Keratinocyte (primary cell): ENCODE results near the gene C4orf17. TPM values are rescaled to one million over a fixed set of nuclear protein-coding genes. Genes with fewer than 3 reads are reported as not detected.

Experiments used
- DNase-seq: peaks from one replicate; pipeline ENCODE4 v3.0.0-alpha.2; 2011; ENCODE audit warnings: low read depth, missing footprints, low spot score
- FAIRE-seq: peaks from 2 replicates; lab custom pipeline; 2011; peaks lifted over from hg19 to GRCh38; lab: Jason Lieb, UNC
- H2AFZ ChIP-seq: 2 replicates; pipeline ENCODE4 v1.6.0; 2012; ENCODE audit warnings: low read length, control low read depth, inconsistent platforms; ENCODE audit not compliant: control insufficient read depth
- H3K27ac ChIP-seq: 2 replicates; pipeline ENCODE4 v1.5.1; 2011; ENCODE audit warnings: low read length; ENCODE audit not compliant: control insufficient read depth, insufficient read depth
- H3K27me3 ChIP-seq: 3 replicates; pipeline ENCODE4 v1.6.0; 2011; ENCODE audit warnings: low read length; ENCODE audit not compliant: control insufficient read depth, insufficient read depth; ENCODE audit errors: extremely low read depth
- H3K36me3 ChIP-seq, 2 experiments: 2 replicates in 1 of 2; 3 replicates in 1 of 2; pipeline ENCODE4 v1.5.1; 2011; ENCODE audit warnings: low read length in 2 of 2, mild to moderate bottlenecking in 1 of 2; ENCODE audit not compliant: control insufficient read depth in 2 of 2, insufficient read depth in 2 of 2; ENCODE audit errors: extremely low read depth in 1 of 2
- H3K4me1 ChIP-seq: 3 replicates; pipeline ENCODE4 v1.5.1; 2011; ENCODE audit warnings: low read length; ENCODE audit not compliant: control insufficient read depth, insufficient read depth; ENCODE audit errors: extremely low read depth
- H3K4me2 ChIP-seq: 3 replicates; pipeline ENCODE4 v1.6.0; 2011; ENCODE audit warnings: low read depth, low read length; ENCODE audit not compliant: control insufficient read depth, insufficient read depth; ENCODE audit errors: extremely low read depth
- H3K4me3 ChIP-seq, 3 experiments: fragments of 200-600 bp in 1 of 3; sonication (generic) in 1 of 3; 2 replicates in 2 of 3; 3 replicates in 1 of 3; pipeline ENCODE4 v1.5.1; 2011 to 2016; ENCODE audit warnings: low read length in 3 of 3, mild to moderate bottlenecking in 3 of 3, control low read depth in 2 of 3, inconsistent platforms in 1 of 3, low read depth in 1 of 3, mixed read lengths in 1 of 3, mixed run types in 1 of 3, moderate library complexity in 1 of 3; ENCODE audit not compliant: control insufficient read depth in 2 of 3, insufficient read depth in 2 of 3; ENCODE audit errors: extremely low read depth in 1 of 3
- H3K79me2 ChIP-seq: 2 replicates; pipeline ENCODE4 v1.6.0; 2012; ENCODE audit warnings: low read length; ENCODE audit not compliant: control insufficient read depth, insufficient read depth
- H3K9ac ChIP-seq: 3 replicates; pipeline ENCODE4 v1.6.0; 2011; ENCODE audit warnings: low read length; ENCODE audit not compliant: control insufficient read depth, insufficient read depth; ENCODE audit errors: extremely low read depth
- H3K9me1 ChIP-seq: 3 replicates; pipeline ENCODE4 v1.6.0; 2011; ENCODE audit warnings: low read length; ENCODE audit not compliant: control insufficient read depth, insufficient read depth; ENCODE audit errors: extremely low read depth
- H3K9me3 ChIP-seq: 2 replicates; pipeline ENCODE4 v1.5.1; 2012; ENCODE audit warnings: low read depth, low read length; ENCODE audit not compliant: control insufficient read depth
- H4K20me1 ChIP-seq: 3 replicates; pipeline ENCODE4 v1.6.0; 2011; ENCODE audit warnings: low read length; ENCODE audit not compliant: control insufficient read depth, insufficient read depth; ENCODE audit errors: extremely low read depth
- EZH2 ChIP-seq: IDR thresholded peaks from one replicate; pipeline ENCODE4 v1.6.1; 2012; ENCODE audit warnings: inconsistent platforms, mild to moderate bottlenecking, low read length, moderate library complexity
- dilution Hi-C: fragments of 300-500 bp; cut with MboI; formaldehyde crosslinking; loops from one replicate; pipeline ENCODE4 v1.7.0; 2020; ENCODE audit warnings: low sequenced_read_pairs; ENCODE audit not compliant: extremely low pct_ligation_motif_present
- polyA plus RNA-seq, 5 experiments: library from polyadenylated mRNA; depleted of rRNA in 3 of 5; stranded (reverse) in 3 of 5; stranded (forward) in 1 of 5; unstranded in 1 of 5; fragments of >200 nt; gene quantifications; 1 replicate in 1 of 5; 2 replicates in 3 of 5; 3 replicates in 1 of 5; pipeline versions ENCODE4 v1.2.1 to v1.2.3, GENCODE V29; 2011 to 2012; ENCODE audit warnings: missing spikeins in 2 of 5, low read depth in 1 of 5, low replicate concordance in 1 of 5
- TF ChIP-seq, protein P1 (sequence below), 3 experiments: IDR thresholded peaks in 1 of 3; conservative IDR thresholded peaks in 1 of 3; optimal IDR thresholded peaks in 1 of 3; 2 replicates in 2 of 3; 3 replicates in 1 of 3; pipeline versions ENCODE3 to v1.5.1; 2011; ENCODE audit warnings: low read length in 3 of 3, mild to moderate bottlenecking in 3 of 3, moderate library complexity in 2 of 3, control low read depth in 1 of 3, inconsistent platforms in 1 of 3; ENCODE audit not compliant: insufficient read depth in 2 of 3; ENCODE audit errors: extremely low read depth in 1 of 3

C4orf17 gene
- polyA plus RNA-seq, 1 donor (not counting 4 experiments of a cell fraction or from before 2014, with no cell fraction given), result not detected

DNA sequence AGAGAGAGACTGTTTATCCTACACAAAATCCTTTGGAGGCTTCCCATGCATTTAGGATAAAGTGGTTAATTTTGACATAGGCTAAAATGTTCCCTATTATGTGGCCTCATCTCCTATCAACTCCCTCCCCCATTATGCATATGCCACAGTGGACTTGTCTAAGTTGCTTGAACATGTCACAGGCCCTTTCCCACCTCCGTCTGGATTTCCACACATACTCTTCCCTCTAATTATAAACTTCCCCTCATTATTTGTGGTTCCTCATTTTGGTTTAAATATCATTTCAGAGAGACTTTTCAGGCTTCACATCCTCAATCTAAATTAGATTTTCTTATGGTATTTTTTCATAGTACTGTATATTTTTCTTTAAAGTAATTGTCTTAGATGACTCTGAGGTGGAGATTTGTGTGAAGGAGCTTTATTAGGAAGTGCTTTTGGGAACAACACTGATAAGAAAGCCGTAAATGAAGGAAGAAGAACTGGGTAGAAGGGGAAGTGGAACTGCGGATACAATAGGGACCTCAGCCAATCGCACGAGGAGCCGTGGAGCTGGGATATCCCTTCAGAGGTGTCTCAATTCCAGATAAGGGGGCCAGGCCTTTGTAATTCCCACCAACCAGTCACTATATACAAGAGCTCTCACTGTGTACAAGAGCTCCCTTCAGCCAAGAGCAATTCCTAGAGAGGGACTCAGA is 7.9 kb downstream of the C4orf17 start:
- H2AFZ ChIP-seq, result no peak overlapping the region
- FAIRE-seq (no peak), DNase-seq (no peak)
- H3K79me2 ChIP-seq, result no peaks in the 10 kb centered on the region
- no peaks in the 10 kb centered on the region for H3K4me1 ChIP-seq
- no peaks in the 10 kb centered on the region for H3K9me3 ChIP-seq
- H3K4me2 ChIP-seq, result no peak overlapping the region
- H4K20me1 ChIP-seq, result no peaks in the 10 kb centered on the region
- H3K4me3 ChIP-seq, result no peak overlapping the region
- no peaks in the 10 kb centered on the region for H3K9me1 ChIP-seq
- dilution Hi-C loops, result no loop called here
- no peak for TF ChIP-seq EZH2
- TF ChIP-seq, protein P1, sequence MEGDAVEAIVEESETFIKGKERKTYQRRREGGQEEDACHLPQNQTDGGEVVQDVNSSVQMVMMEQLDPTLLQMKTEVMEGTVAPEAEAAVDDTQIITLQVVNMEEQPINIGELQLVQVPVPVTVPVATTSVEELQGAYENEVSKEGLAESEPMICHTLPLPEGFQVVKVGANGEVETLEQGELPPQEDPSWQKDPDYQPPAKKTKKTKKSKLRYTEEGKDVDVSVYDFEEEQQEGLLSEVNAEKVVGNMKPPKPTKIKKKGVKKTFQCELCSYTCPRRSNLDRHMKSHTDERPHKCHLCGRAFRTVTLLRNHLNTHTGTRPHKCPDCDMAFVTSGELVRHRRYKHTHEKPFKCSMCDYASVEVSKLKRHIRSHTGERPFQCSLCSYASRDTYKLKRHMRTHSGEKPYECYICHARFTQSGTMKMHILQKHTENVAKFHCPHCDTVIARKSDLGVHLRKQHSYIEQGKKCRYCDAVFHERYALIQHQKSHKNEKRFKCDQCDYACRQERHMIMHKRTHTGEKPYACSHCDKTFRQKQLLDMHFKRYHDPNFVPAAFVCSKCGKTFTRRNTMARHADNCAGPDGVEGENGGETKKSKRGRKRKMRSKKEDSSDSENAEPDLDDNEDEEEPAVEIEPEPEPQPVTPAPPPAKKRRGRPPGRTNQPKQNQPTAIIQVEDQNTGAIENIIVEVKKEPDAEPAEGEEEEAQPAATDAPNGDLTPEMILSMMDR (optimal IDR thresholded peaks at IDR 0.05 in 1 of 3, IDR thresholded peaks at IDR 0.05 in 1 of 3, conservative IDR thresholded peaks at IDR 0.05 in 1 of 3; ENCODE audit: extremely low read depth in 1 of 3, insufficient read depth in 2 of 3, low read length in 3 of 3), result no peak
- H3K27me3 ChIP-seq, result no peaks in the 10 kb centered on the region
- H3K9ac ChIP-seq, result no peak overlapping the region
- no peaks in the 10 kb centered on the region for H3K36me3 ChIP-seq
- H3K27ac ChIP-seq, result no peak overlapping the region

DNA sequence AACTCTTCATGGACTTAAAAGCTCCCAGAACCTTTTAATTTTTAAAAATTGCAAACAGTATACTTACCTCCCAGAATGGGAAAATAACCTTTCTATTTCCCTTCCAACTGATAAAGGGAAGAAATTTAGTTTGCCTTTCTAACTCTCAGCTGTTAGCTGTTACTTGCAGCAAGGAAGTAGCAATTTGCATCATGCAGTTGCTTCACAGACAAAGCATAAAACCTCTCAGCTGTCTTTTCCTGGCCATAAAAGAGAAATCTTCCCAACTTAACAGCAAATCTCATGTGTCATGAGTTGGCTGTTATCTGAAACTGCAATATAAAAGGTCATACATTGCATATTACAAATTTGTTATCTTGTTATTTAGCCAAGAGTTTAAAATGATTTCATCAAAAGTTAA is 18.4 kb downstream of the C4orf17 start:
- no peak overlapping the region for H2AFZ ChIP-seq
- DNase-seq (no peak), FAIRE-seq (no peak)
- H3K79me2 ChIP-seq, result no peaks in the 10 kb centered on the region
- no peaks in the 10 kb centered on the region for H3K27me3 ChIP-seq
- no peak for TF ChIP-seq EZH2
- TF ChIP-seq, protein P1 (optimal IDR thresholded peaks at IDR 0.05 in 1 of 3, IDR thresholded peaks at IDR 0.05 in 1 of 3, conservative IDR thresholded peaks at IDR 0.05 in 1 of 3; ENCODE audit: extremely low read depth in 1 of 3, insufficient read depth in 2 of 3, low read length in 3 of 3), result no peak
- no peak overlapping the region for H3K4me3 ChIP-seq
- dilution Hi-C loops, result no loop called here
- no peak overlapping the region for H3K9ac ChIP-seq
- H3K4me2 ChIP-seq, result no peak overlapping the region
- H3K9me1 ChIP-seq, result no peaks in the 10 kb centered on the region
- no peaks in the 10 kb centered on the region for H3K9me3 ChIP-seq
- no peaks in the 10 kb centered on the region for H3K36me3 ChIP-seq
- no peaks in the 10 kb centered on the region for H4K20me1 ChIP-seq
- H3K4me1 ChIP-seq, result no peaks in the 10 kb centered on the region
- no peak overlapping the region for H3K27ac ChIP-seq
